D721Med (cell line): ENCODE results near the gene PLEKHF1.
"Not testable (repeated sequence)": the region's sequence is repeated elsewhere in the genome, so short reads cannot be mapped to it uniquely, and the experiment has no call there.

Source experiments
- DNase-seq: peaks from one replicate; pipeline ENCODE4 v3.0.0; 2011; ENCODE audit warnings: low spot score; ENCODE audit not compliant: insufficient read length
- FAIRE-seq: peaks from 2 replicates; lab custom pipeline; 2011; peaks lifted over from hg19 to GRCh38; lab: Jason Lieb, UNC
- CTCF ChIP-seq: IDR thresholded peaks from 2 replicates; pipeline ENCODE4 v1.5.1; 2012; ENCODE audit warnings: mild to moderate bottlenecking, control low read depth; ENCODE audit not compliant: insufficient read depth; ENCODE audit errors: missing control alignments

PLEKHF1 gene

DNA sequence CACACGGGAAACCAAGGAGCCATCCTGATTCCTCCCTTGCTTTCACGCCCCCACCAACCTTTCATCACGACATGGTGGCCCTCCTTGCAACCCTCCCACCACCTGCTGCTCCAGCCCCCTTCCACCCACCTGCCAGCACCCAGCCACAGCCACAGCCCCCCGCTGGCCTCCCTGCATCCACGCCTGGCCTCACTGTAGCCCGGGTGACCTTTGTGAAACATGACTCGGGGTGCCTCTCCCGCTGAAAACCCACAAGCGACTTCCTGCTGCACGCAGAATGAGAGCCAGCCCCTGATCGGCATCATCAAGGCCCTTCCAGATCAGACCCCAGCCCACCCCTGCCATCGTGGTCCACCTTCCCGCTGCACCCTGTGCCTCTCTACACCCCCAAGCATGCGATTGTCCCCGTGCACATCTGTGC lies 44.3 kb upstream of the PLEKHF1 start:
- no peak for TF ChIP-seq CTCF
- no peak for FAIRE-seq

GRCh38 chr19:29622166-29623070 lies 42.8 kb upstream of the PLEKHF1 start:
- TF ChIP-seq CTCF = no peak
- FAIRE-seq = no peak
- no peak for DNase-seq

More for the DNA sequence above, 44.3 kb upstream of the PLEKHF1 start:
- DNase-seq = no peak

GRCh38 chr19:29623726-29624488 lies 41.4 kb upstream of the PLEKHF1 start:
- DNase-seq = no peak
- no peak for FAIRE-seq
- no peak for TF ChIP-seq CTCF

DNA sequence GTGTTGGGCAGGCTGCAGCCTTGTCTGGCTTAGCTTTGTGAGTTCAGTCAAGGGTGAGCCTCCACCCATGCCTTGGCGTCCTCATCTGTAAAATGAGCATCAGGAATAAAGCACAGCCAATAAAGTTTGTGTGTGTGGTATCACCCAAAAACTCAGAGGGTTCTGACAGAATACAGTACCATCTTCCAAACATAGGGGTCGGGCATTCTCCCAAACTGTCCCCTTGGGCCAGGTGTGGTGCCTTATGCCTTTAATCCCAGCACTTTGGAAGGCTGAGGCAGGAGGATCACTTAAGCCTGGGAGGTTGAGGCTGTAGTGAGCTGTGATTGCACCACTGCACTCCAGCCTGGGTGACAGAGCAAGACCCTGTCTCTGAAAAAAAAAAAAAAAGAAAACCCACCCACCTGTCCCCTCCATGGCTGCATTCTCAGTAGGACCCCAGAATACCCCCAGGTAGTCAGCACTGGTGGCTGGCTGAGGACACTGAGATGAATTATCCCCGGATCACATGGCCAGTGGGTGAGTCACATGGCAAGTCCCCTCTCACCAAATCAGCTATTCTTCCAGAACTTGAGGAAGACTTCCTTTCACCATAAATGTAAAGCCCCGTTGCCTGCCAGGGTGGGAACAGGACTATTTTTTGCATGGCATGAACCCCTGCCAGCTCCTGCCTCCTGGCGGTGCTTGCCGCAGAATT lies 40.6 kb upstream of the PLEKHF1 start:
- FAIRE-seq (no peak), DNase-seq (no peak)
- no peak for TF ChIP-seq CTCF

- FAIRE-seq (no peak), DNase-seq (no peak)
- no peak for TF ChIP-seq CTCF
These were observed 40.0 kb upstream of the PLEKHF1 start for GRCh38 chr19:29625186-29625651.

GRCh38 chr19:29626386-29626785 lies 38.9 kb upstream of the PLEKHF1 start:
- no peak for DNase-seq
- FAIRE-seq = no peak
- no peak for TF ChIP-seq CTCF

- DNase-seq, FAIRE-seq: not testable (repeated sequence)
These were observed 38.4 kb upstream of the PLEKHF1 start for GRCh38 chr19:29626832-29627231.
